Peyer's patch (tissue), 4 donors: ENCODE results near the gene LRIG3. TPM values are rescaled to one million over a fixed set of nuclear protein-coding genes. Genes with fewer than 3 reads are reported as not detected.

Experiments
- DNase-seq, 3 donors: peaks; one replicate each; pipeline ENCODE4 v3.0.0-alpha.2; 2017 to 2019
- H3K27ac ChIP-seq, 4 donors: fragments of 200-600 bp; sonication (generic); one replicate each; pipeline ENCODE4 v1.5.1; 2016 to 2019
- H3K27me3 ChIP-seq, 2 donors: fragments of 200-600 bp; sonication (generic); one replicate each; pipeline ENCODE4 v1.5.1; 2019
- H3K36me3 ChIP-seq, 3 donors: fragments of 200-600 bp; sonication (generic); one replicate each; pipeline ENCODE4 v1.5.1; 2016 to 2019
- H3K4me1 ChIP-seq, 4 donors: fragments of 200-600 bp; sonication (generic); one replicate each; pipeline ENCODE4 v1.5.1; 2016 to 2019
- H3K4me3 ChIP-seq, 4 donors: fragments of 200-600 bp; sonication (generic); 1 replicate in 3 of 4; 2 replicates in 1 of 4; pipeline ENCODE4 v1.5.1; 2016 to 2019; ENCODE audit warnings: mild to moderate bottlenecking in 1 of 4
- H3K9me3 ChIP-seq, 4 donors: fragments of 200-600 bp; sonication (generic); one replicate each; pipeline ENCODE4 v1.5.1; 2016 to 2019; ENCODE audit warnings: mild to moderate bottlenecking in 1 of 4
- POLR2A ChIP-seq, 2 donors: fragments of 450-650 bp; IDR thresholded peaks; one replicate each; pipeline ENCODE4 v1.5.1; 2017; ENCODE audit warnings: antibody characterized with exemption in 2 of 2, mild to moderate bottlenecking in 2 of 2, moderate library complexity in 2 of 2
- total RNA-seq, 4 donors: library from RNA; depleted of rRNA; stranded (reverse); fragments of >200 nt; gene quantifications; one replicate each; pipeline ENCODE4 v1.1.0, GENCODE V29; 2016
- TF ChIP-seq, protein P1 (sequence below), 6 experiments: fragments of 450-650 bp in 4 of 6; fragments of 200-600 bp in 2 of 6; sonication (generic) in 1 of 6; IDR thresholded peaks; one replicate each; pipeline ENCODE4 v1.5.1; 2017 to 2019; ENCODE audit warnings: antibody characterized with exemption in 6 of 6, mild to moderate bottlenecking in 3 of 6, moderate library complexity in 1 of 6

Gene LRIG3
- total RNA-seq, 4 donors from 2014 or later: 56.9 to 136 (median 69.8) TPM

DNA sequence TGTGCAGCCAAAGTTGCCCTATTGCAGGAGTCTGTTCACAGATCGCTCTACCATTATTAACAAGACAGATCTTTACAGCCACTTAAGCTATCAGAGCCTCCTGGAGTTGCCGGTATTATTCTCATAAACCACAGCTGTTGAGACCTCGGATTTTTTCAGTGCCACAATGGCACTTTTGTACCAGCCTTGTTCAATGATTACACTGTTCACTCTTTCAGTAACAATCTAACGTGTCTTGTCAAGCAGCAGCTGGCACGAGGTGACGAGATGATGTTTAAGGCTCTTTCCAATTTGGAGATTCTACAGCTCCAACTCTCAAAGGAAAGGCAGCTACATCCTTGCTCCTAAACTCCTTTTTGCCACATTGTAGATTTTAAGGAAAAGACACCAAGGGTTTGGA, 30.7 kb downstream of the LRIG3 start:
- H3K4me1 ChIP-seq: peaks cover 0 to 2% (median 0%) of the 10 kb centered on the region in 4 donors
- H3K27me3 ChIP-seq: no peaks in the 10 kb centered on the region
- H3K9me3 ChIP-seq: no peaks in the 10 kb centered on the region
- H3K4me3 ChIP-seq: no peak overlapping the region
- peaks cover 0 to 55% (median 0%) of the 10 kb centered on the region in 3 donors for H3K36me3 ChIP-seq
- no peak for DNase-seq
- H3K27ac ChIP-seq: no peak overlapping the region
- no peak for TF ChIP-seq POLR2A (IDR thresholded peaks at IDR 0.05)
- TF ChIP-seq, protein P1, sequence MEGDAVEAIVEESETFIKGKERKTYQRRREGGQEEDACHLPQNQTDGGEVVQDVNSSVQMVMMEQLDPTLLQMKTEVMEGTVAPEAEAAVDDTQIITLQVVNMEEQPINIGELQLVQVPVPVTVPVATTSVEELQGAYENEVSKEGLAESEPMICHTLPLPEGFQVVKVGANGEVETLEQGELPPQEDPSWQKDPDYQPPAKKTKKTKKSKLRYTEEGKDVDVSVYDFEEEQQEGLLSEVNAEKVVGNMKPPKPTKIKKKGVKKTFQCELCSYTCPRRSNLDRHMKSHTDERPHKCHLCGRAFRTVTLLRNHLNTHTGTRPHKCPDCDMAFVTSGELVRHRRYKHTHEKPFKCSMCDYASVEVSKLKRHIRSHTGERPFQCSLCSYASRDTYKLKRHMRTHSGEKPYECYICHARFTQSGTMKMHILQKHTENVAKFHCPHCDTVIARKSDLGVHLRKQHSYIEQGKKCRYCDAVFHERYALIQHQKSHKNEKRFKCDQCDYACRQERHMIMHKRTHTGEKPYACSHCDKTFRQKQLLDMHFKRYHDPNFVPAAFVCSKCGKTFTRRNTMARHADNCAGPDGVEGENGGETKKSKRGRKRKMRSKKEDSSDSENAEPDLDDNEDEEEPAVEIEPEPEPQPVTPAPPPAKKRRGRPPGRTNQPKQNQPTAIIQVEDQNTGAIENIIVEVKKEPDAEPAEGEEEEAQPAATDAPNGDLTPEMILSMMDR (IDR thresholded peaks at IDR 0.05): no peak

DNA sequence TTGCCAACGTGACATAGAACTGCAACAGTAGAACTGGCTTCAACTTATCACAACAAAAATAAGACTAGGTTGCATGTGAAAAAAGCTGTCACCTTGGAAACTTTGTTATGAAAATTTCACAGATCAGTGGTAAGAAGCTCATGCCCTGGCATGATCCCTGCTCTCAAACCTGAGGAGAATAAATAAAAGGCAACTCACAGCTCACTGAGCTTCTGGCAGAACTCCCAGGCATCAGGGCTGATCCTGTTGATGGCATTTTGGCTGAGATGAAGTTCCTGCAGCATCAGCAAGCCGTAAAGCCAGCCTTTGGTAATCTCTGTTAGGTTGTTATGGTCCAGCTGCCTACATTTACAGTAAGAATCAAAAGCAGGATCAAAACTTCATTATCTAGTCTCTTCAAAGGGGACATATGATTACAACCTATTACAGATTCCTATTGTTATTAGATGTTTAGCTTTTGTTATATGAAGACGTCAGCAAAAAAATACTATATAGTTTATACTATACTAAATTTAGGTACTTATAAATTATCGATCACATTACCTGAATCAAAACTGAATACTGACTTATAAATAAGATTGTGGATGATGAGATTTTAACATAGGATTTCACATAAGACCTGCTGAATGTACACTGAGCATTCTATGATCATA, 32.0 kb downstream of the LRIG3 start:
- H3K4me1 ChIP-seq: no peaks in the 10 kb centered on the region
- H3K27ac ChIP-seq: no peak overlapping the region
- TF ChIP-seq, protein P1 (IDR thresholded peaks at IDR 0.05): no peak
- no peaks in the 10 kb centered on the region for H3K27me3 ChIP-seq
- H3K9me3 ChIP-seq: no peaks in the 10 kb centered on the region
- no peak for DNase-seq
- H3K4me3 ChIP-seq: no peak overlapping the region
- H3K36me3 ChIP-seq: peaks cover 0 to 66% (median 0%) of the 10 kb centered on the region in 3 donors

DNA sequence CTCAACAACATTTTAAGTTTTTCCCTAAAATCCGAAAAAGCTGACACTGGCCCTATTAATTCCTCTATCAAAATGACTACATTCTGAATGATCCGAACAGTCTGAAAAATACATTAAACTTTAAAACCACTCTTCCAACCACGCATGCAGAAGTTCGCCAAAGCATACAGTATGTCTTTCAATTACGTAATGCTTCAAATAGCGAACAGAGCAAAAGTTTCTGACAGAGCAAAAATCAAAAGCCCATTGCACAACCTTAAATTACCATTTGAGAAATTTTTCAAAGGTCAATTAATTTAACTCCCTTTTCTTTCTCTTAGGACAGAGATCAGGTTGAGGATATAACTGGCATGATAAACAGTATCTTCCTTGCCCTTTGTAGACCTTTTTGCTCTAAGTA, 33.2 kb downstream of the LRIG3 start:
- no peak for TF ChIP-seq POLR2A (IDR thresholded peaks at IDR 0.05)
- TF ChIP-seq, protein P1 (IDR thresholded peaks at IDR 0.05): no peak
- DNase-seq: no peak
- no peak overlapping the region for H3K4me3 ChIP-seq
- H3K36me3 ChIP-seq: peaks cover 0 to 76% (median 0%) of the 10 kb centered on the region in 3 donors
- H3K4me1 ChIP-seq: no peaks in the 10 kb centered on the region
- H3K27me3 ChIP-seq: no peaks in the 10 kb centered on the region
- no peaks in the 10 kb centered on the region for H3K9me3 ChIP-seq
- H3K27ac ChIP-seq: no peak overlapping the region

DNA sequence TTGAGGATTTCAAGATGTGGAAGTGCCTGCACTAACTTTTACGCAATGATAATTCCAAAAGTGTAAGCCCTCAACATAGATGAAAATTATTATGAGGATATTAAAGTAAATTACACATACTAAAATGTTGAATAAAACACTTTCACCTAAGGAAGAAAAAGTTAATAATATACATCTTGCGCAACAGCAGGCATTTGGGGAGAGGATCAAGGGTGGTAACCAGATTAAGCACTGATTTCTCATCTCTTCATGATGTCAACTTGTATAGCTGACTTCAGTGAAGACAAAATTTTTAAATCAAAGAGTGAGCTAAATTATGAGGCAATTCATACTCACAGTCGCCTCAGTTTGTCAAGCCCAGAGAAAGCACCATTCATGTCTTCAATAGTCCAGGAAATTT, 33.8 kb downstream of the LRIG3 start:
- H3K36me3 ChIP-seq: peaks cover 0 to 82% (median 0%) of the 10 kb centered on the region in 3 donors
- no peak overlapping the region for H3K4me3 ChIP-seq
- DNase-seq: no peak
- no peak overlapping the region for H3K27ac ChIP-seq
- no peak for TF ChIP-seq POLR2A (IDR thresholded peaks at IDR 0.05)
- TF ChIP-seq, protein P1 (IDR thresholded peaks at IDR 0.05): no peak
- H3K9me3 ChIP-seq: no peaks in the 10 kb centered on the region
- no peaks in the 10 kb centered on the region for H3K27me3 ChIP-seq
- H3K4me1 ChIP-seq: no peaks in the 10 kb centered on the region

DNA sequence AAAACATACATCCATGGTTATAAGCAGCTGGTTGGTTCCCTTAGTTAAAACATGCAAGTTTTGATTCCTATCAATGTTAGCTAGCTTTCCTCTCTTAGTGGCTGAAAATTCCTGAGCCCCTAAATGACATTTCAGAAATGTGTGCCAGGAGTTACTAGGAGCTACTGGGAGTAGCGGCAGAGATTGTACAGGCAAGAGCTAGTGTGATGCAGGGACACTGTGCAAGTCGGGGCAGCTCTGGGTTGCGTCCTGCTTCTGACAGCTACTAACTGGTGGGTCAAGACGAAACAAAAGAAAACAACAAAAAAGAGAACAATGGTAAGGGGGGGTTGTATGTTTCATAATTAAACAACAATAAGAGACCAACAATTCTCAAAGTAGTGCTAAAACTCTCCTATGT, 35.4 kb downstream of the LRIG3 start:
- Histone ChIP-seq H3K9me3 (no peaks in the 10 kb centered on the region), H3K36me3 (peaks cover 0 to 92% (median 0%) of the 10 kb centered on the region in 3 donors), H3K27ac (no peak overlapping the region), H3K4me1 (no peaks in the 10 kb centered on the region), H3K4me3 (no peak overlapping the region), H3K27me3 (no peaks in the 10 kb centered on the region)
- no peak for DNase-seq
- TF ChIP-seq POLR2A (IDR thresholded peaks at IDR 0.05): no peak
- TF ChIP-seq, protein P1 (IDR thresholded peaks at IDR 0.05): no peak
